ENCODE measurements around the gene FOXE3.

The FOXE3 gene

DNA sequence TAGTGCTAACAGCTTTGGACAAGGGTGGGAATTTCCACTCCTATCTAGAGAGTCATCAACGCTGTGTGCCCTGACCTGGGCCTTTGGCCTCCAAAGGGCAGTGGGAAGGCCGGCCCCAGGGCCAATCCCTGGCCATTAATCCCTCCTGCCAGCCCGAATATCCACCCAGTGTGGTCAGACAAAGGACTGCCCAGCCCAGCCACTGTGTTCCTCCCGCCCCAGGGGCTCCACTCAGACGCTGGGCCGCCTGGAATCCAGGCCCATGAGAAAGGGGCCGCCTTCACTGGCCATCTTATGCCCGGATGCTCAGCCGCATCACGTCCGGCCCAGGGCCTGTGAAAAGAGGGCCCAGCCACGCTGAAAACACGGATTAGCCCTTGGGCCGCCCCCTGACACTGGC is 3.6 kb upstream of the FOXE3 start:
- H4K20me1 ChIP-seq (ENCODE audit: control insufficient read depth, insufficient read depth, low read depth, low read length), result no peaks in the 10 kb centered on the region
- no peaks in the 10 kb centered on the region for H3K9me3 ChIP-seq (ENCODE audit: control insufficient read depth, insufficient read depth, low read length)
- no peaks in the 10 kb centered on the region for H3K9me2 ChIP-seq (replicated peaks; ENCODE audit: control insufficient read depth, low read length)
- no peaks in the 10 kb centered on the region for H3K79me2 ChIP-seq (ENCODE audit: control insufficient read depth, low read length)
- no peaks in the 10 kb centered on the region for H3F3A ChIP-seq (ENCODE audit: control insufficient read depth, insufficient read depth)
- H3K4me2 ChIP-seq (ENCODE audit: low read length), result no peak overlapping the region
- H3K4me3 ChIP-seq (ENCODE audit: low read length), result no peak overlapping the region
- H3K36me3 ChIP-seq (ENCODE audit: control insufficient read depth, low read length), result no peaks in the 10 kb centered on the region
- no peak overlapping the region for H3K27ac ChIP-seq (ENCODE audit: low read depth, low read length)
- TF ChIP-seq EZH2phosphoT487 (IDR thresholded peaks at IDR 0.05; ENCODE audit: borderline replicate concordance, low read length) (no peak), CTCF (IDR thresholded peaks at IDR 0.05; ENCODE audit: low read depth, low read length, poor library complexity, severe bottlenecking) (no peak)
- no peaks in the 10 kb centered on the region for H3K4me1 ChIP-seq (ENCODE audit: control insufficient read depth, low read length)
- H3K27me3 ChIP-seq (ENCODE audit: control insufficient read depth, low read length), result no peaks in the 10 kb centered on the region

DNA sequence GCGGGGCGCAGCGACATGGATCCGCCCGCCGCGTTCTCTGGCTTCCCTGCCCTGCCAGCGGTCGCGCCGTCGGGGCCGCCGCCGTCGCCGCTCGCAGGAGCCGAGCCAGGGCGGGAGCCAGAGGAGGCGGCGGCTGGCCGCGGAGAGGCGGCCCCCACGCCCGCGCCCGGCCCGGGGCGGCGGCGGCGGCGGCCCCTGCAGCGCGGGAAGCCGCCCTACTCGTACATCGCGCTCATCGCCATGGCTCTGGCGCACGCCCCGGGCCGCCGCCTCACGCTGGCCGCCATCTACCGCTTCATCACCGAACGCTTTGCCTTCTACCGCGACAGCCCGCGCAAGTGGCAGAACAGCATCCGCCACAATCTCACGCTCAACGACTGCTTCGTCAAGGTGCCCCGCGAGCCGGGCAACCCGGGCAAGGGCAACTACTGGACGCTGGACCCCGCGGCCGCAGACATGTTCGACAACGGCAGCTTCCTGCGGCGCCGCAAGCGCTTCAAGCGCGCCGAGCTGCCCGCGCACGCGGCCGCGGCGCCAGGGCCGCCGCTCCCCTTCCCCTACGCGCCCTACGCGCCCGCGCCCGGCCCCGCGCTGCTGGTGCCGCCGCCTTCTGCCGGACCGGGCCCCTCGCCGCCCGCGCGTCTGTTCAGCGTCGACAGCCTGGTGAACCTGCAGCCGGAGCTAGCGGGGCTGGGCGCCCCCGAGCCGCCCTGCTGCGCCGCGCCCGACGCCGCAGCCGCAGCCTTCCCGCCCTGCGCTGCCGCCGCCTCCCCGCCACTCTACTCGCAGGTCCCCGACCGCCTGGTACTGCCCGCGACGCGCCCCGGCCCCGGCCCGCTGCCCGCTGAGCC is 459 bp downstream of the FOXE3 start:
- no peaks in the 10 kb centered on the region for H3F3A ChIP-seq (ENCODE audit: control insufficient read depth, insufficient read depth)
- no peak for TF ChIP-seq CTCF (IDR thresholded peaks at IDR 0.05; ENCODE audit: low read depth, low read length, poor library complexity, severe bottlenecking)
- H3K36me3 ChIP-seq (ENCODE audit: control insufficient read depth, low read length), result no peaks in the 10 kb centered on the region
- no peaks in the 10 kb centered on the region for H3K9me2 ChIP-seq (replicated peaks; ENCODE audit: control insufficient read depth, low read length)
- no peak overlapping the region for H3K4me3 ChIP-seq (ENCODE audit: low read length)
- no peaks in the 10 kb centered on the region for H3K4me1 ChIP-seq (ENCODE audit: control insufficient read depth, low read length)
- no peaks in the 10 kb centered on the region for H4K20me1 ChIP-seq (ENCODE audit: control insufficient read depth, insufficient read depth, low read depth, low read length)
- H3K4me2 ChIP-seq (ENCODE audit: low read length), result no peak overlapping the region
- no peaks in the 10 kb centered on the region for H3K79me2 ChIP-seq (ENCODE audit: control insufficient read depth, low read length)
- H3K9me3 ChIP-seq (ENCODE audit: control insufficient read depth, insufficient read depth, low read length), result no peaks in the 10 kb centered on the region
- H3K27ac ChIP-seq (ENCODE audit: low read depth, low read length), result no peak overlapping the region
- H3K27me3 ChIP-seq (ENCODE audit: control insufficient read depth, low read length), result no peaks in the 10 kb centered on the region

DNA sequence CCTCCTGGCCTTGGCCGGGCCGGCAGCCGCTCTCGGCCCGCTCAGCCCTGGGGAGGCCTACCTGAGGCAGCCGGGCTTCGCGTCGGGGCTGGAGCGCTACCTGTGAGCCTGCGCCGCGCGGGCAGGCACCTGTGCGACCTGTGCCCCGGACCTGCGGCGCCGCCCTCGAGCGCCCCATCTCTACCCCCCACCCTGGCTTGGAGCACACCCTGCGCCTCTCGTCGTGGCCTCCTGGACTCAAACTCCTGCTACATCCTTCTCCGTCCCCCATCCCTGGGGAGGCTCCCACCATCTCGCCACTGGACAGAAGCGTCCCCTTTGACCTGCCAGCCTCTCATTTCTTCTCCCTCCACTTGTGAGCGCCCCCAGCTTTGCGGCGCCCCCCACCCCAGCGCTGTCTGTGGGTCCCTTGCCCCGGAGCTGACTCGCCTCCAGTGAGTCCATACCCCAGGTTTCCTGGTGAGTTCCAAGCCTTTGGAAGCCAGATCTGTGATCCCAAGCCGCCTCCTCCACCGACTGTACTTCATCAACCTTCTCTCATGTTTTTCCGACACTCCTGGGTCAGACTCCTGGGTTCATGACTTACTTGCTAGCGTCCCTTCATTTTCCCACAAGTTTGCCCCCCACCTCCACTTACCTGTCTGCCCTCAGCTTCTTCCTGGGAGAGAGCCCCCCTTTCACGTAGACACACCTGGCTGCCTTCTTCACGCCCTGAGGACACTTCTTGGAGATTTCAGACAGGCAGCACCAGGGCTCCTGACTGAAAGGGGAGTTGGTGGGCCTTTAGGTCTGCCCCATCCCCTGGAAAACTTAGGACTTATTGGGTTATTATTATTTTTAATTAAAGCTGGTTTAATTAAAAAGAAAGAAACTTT is 1.3 kb downstream of the FOXE3 start:
- no peak overlapping the region for H3K27ac ChIP-seq (ENCODE audit: low read depth, low read length)
- no peak overlapping the region for H3K4me3 ChIP-seq (ENCODE audit: low read length)
- no peaks in the 10 kb centered on the region for H3K36me3 ChIP-seq (ENCODE audit: control insufficient read depth, low read length)
- no peaks in the 10 kb centered on the region for H4K20me1 ChIP-seq (ENCODE audit: control insufficient read depth, insufficient read depth, low read depth, low read length)
- TF ChIP-seq CTCF (IDR thresholded peaks at IDR 0.05; ENCODE audit: low read depth, low read length, poor library complexity, severe bottlenecking) (no peak), EZH2phosphoT487 (IDR thresholded peaks at IDR 0.05; ENCODE audit: borderline replicate concordance, low read length) (no peak)
- no peaks in the 10 kb centered on the region for H3K9me3 ChIP-seq (ENCODE audit: control insufficient read depth, insufficient read depth, low read length)
- no peaks in the 10 kb centered on the region for H3K9me2 ChIP-seq (replicated peaks; ENCODE audit: control insufficient read depth, low read length)
- no peak overlapping the region for H3K4me2 ChIP-seq (ENCODE audit: low read length)
- H3F3A ChIP-seq (ENCODE audit: control insufficient read depth, insufficient read depth), result no peaks in the 10 kb centered on the region
- no peaks in the 10 kb centered on the region for H3K79me2 ChIP-seq (ENCODE audit: control insufficient read depth, low read length)
- no peaks in the 10 kb centered on the region for H3K27me3 ChIP-seq (ENCODE audit: control insufficient read depth, low read length)
- H3K4me1 ChIP-seq (ENCODE audit: control insufficient read depth, low read length), result no peaks in the 10 kb centered on the region
